ENCODE data around the gene FAM20C. TPM values are rescaled to one million over a fixed set of nuclear protein-coding genes. Genes with fewer than 3 reads are reported as not detected.

The FAM20C gene
- total and polyA plus RNA-seq, 7 donors: 15.6 to 47.6 (median 28.1) TPM

DNA sequence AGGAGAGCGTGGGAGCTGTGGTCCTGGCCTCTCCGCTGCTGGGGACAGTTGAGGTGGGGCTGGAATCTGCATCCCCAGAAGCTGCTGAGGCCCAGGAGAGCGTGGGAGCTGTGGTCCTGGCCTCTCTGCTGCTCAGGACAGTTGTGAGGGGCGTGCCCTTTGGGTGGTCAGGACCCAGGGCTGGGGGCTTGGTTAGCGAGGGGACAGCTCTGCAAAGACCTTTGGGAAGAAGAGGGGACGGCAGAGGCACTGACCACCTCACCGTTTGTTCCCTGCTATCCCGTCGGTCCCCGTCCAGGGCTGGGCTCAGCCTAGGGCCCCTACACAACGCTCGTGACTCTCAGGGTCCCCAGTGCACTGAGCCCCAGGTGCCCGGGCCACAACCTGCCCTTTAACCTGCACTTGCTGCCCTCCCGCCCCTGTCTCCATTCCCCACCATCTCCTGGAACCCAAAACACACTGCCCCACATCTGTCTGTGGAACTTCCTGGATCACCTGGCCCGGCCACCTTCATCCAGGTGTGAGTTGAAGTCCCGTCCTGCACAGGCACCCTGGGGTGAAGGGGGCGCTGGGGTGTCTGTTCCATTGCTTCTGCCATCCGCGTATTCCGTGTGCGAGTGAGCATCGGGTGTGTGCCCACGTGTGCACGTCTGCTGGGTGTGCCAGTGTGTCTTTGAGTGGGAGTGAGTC is 111.7 kb downstream of the FAM20C start:
- Histone ChIP-seq H3K9me3 (peaks cover 8% of the 10 kb centered on the region), H3K36me3 (ENCODE audit: insufficient read depth in 1 of 2, low read depth in 1 of 2) (no peaks in the 10 kb centered on the region), H3K27me3 (ENCODE audit: insufficient read depth in 3 of 3, low read length in 2 of 3) (peaks cover 0 to 7% (median 3%) of the 10 kb centered on the region in 3 donors), H3K4me1 (no peaks in the 10 kb centered on the region), H3K4me3 (no peak overlapping the region), H3K27ac (no peak overlapping the region)
- DNase-seq (no peak), ATAC-seq (no peak)
- intact Hi-C loops (cut with DNase I): loop anchor here in 1 of 2 donors (10.0 kb wide), 1 partner anchor 61 kb away; no protein-coding TSS in a partner anchor
- TF ChIP-seq, protein P1, sequence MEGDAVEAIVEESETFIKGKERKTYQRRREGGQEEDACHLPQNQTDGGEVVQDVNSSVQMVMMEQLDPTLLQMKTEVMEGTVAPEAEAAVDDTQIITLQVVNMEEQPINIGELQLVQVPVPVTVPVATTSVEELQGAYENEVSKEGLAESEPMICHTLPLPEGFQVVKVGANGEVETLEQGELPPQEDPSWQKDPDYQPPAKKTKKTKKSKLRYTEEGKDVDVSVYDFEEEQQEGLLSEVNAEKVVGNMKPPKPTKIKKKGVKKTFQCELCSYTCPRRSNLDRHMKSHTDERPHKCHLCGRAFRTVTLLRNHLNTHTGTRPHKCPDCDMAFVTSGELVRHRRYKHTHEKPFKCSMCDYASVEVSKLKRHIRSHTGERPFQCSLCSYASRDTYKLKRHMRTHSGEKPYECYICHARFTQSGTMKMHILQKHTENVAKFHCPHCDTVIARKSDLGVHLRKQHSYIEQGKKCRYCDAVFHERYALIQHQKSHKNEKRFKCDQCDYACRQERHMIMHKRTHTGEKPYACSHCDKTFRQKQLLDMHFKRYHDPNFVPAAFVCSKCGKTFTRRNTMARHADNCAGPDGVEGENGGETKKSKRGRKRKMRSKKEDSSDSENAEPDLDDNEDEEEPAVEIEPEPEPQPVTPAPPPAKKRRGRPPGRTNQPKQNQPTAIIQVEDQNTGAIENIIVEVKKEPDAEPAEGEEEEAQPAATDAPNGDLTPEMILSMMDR (IDR thresholded peaks at IDR 0.05): no peak
- 84 to 85% (median 85%) methylated on average over 22 to 24 of the region's 24 CpGs for WGBS, 3 donors

DNA sequence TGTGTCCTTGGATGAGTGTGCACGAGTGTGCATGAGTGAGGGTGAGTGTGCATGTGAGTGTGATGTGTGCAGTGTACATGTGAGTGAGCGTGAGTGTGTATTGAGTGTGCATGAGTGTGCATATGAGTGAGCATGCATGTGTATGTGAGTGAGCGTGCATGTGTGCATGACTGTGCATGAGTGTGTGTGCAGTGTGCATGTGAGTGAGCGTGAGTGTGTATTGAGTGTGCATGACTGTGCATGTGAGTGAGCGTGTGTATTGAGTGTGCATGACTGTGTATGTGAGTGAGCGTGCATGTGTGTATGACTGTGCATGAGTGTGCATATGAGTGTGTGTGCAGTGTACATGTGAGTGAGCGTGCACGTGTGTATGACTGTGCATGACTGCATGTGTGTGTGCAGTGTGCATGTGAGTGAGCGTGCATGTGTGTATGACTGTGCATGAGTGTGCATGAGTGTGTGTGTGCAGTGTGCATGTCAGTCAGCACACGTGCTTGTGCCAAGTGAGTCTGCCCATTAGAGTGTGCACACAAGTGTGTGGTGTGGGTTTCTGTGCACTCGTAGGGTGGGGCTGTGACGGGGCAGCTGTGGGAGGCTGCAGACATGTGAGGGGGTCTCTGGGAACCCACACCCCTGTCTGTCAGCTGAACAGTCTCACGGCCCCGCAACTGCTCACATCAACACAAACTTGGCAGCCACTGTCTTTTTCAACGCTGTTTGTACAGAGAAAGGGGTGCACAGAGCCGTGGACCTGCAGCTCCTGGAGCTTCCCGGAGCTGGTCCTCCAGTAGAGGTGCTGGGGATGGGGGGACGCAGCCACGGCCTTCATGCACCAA is 112.4 kb downstream of the FAM20C start:
- Histone ChIP-seq H3K9me3 (peaks cover 8% of the 10 kb centered on the region), H3K27me3 (ENCODE audit: insufficient read depth in 3 of 3, low read length in 2 of 3) (peaks cover 0 to 7% (median 3%) of the 10 kb centered on the region in 3 donors), H3K27ac (no peak overlapping the region), H3K36me3 (ENCODE audit: insufficient read depth in 1 of 2, low read depth in 1 of 2) (no peaks in the 10 kb centered on the region), H3K4me3 (no peak overlapping the region), H3K4me1 (no peaks in the 10 kb centered on the region)
- 69 to 75% (median 72%) methylated on average over 19 of the region's 19 CpGs for WGBS, 3 donors
- no peak for ATAC-seq
- TF ChIP-seq, protein P1 (IDR thresholded peaks at IDR 0.05): no peak
- intact Hi-C loops (cut with DNase I): loop anchor here in 1 of 2 donors (10.0 kb wide), 1 partner anchor 60 kb away; no protein-coding TSS in a partner anchor
- no peak for DNase-seq

DNA sequence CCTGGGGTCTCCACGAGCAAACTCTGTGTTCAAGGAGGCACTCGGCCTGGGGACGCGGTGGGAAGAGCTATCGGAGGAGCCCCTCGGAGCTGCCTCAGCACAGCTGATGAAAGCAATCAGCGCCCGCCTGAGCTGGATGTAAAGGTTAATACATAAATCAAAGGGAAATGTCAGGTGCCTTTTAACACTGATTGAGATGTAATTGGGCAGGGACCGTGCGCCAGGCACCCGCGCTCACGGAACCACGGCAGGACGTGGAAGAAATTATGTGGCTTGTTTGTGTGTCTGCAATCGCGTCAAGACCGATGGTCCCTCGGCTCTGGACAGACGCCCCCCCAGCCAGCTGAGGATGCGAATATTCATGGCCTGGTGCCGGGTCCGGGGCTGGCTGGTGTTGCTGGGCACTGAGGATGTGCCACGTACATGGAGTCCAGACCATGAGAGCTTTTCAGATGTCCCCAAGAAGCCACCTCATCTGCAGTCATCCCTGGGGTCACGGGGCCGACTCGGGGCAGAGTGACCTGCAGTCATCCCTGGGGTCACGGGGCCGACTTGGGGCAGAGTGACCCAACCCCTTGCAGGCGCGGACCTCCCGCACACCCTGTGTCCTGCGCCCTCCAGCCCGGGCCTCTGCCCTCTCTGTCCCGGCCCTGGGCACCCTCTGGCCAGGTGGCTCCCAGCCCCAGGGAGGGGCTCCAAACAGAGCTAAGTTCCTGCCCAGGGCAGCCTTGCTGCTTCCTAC is 113.2 kb downstream of the FAM20C start:
- TF ChIP-seq, protein P1 (IDR thresholded peaks at IDR 0.05): no peak
- DNase-seq: no peak
- Histone ChIP-seq H3K4me3 (no peak overlapping the region), H3K4me1 (no peaks in the 10 kb centered on the region), H3K27me3 (ENCODE audit: insufficient read depth in 3 of 3, low read length in 2 of 3) (peaks cover 0 to 7% (median 3%) of the 10 kb centered on the region in 3 donors), H3K9me3 (peaks cover 8% of the 10 kb centered on the region), H3K36me3 (ENCODE audit: insufficient read depth in 1 of 2, low read depth in 1 of 2) (no peaks in the 10 kb centered on the region), H3K27ac (no peak overlapping the region)
- ATAC-seq: no peak
- intact Hi-C loops (cut with DNase I): loop anchor here in 1 of 2 donors (10.0 kb wide), 1 partner anchor 59 kb away; no protein-coding TSS in a partner anchor
- 72 to 74% (median 74%) methylated on average over 35 of the region's 35 CpGs for WGBS, 3 donors

DNA sequence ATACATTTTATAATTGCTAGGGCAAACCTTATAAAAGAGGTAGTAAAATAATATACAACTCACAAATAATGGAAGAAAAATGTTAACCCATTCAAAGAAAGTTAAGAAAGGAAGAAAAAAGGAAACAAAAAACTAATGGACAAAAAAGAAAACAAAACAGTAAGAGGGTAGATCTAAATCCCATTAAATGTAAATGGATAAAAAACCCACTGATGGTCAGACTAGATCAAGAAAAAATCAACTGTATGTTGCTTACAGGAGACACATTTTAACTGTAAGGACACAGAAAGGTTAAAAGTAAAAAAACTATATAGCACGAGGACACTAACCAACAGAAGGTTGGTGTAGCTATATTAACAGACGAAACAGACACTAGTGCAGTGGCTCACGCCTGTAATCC is 115.6 kb downstream of the FAM20C start:
- intact Hi-C loops (cut with DNase I): loop anchor here in 1 of 2 donors (10.0 kb wide), 1 partner anchor 57 kb away; no protein-coding TSS in a partner anchor
- DNase-seq (no peak), ATAC-seq (no peak)
- H3K27ac ChIP-seq: no peak overlapping the region
- no peaks in the 10 kb centered on the region for H3K4me1 ChIP-seq
- WGBS, 3 donors: 54 to 60% (median 59%) methylated on average over 3 of the region's 3 CpGs
- TF ChIP-seq, protein P1 (IDR thresholded peaks at IDR 0.05): no peak
- peaks cover 8% of the 10 kb centered on the region for H3K9me3 ChIP-seq
- no peak overlapping the region for H3K4me3 ChIP-seq
- H3K36me3 ChIP-seq (ENCODE audit: insufficient read depth in 1 of 2, low read depth in 1 of 2): no peaks in the 10 kb centered on the region
- H3K27me3 ChIP-seq (ENCODE audit: insufficient read depth in 3 of 3, low read length in 2 of 3): peaks cover 0 to 31% (median 3%) of the 10 kb centered on the region in 3 donors

Data from psoas muscle (tissue), 8 donors.